PFSK-1 (cell line): ENCODE measurements around the gene SKIL.

ENCODE experiments used
- POLR2AphosphoS5 ChIP-seq: IDR thresholded peaks from 2 replicates; pipeline ENCODE4 v1.6.1; 2012; ENCODE audit warnings: low read depth, mild to moderate bottlenecking, control low read depth, low read length, moderate library complexity
- SIN3A ChIP-seq: IDR thresholded peaks from 2 replicates; pipeline ENCODE4 v1.6.1; 2012; ENCODE audit warnings: mild to moderate bottlenecking, low read length, moderate library complexity, borderline replicate concordance; ENCODE audit not compliant: insufficient read depth

DNA sequence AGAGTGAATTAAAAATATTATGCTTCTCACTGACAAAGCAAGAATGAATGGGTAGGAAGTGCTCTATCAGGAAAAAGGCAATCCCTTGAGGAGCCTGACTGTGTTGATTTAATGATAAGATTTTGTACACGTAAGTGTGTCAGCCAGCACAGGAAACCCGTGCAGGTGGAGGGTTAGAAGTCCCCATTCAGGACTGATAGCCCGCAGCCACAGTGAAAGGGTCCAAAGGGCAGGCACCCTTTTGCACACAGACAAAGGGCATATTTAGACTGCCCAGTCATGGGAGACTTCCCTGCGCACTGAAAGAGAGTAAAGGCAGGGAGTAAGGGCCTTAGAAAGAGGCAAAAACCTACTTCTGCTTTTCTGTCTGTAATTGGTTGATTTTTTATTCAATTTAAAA lies 26.4 kb upstream of the SKIL start:
- TF ChIP-seq POLR2AphosphoS5: no peak
- TF ChIP-seq SIN3A: no peak
